Esophagus squamous epithelium (tissue), 5 donors: ENCODE results near the gene DBT. TPM values are rescaled to one million over a fixed set of nuclear protein-coding genes. Genes with fewer than 3 reads are reported as not detected.
"Not testable (repeated sequence)": the region's sequence is repeated elsewhere in the genome, so short reads cannot be mapped to it uniquely, and the experiment has no call there.

Source experiments
- DNase-seq: peaks from one replicate; lab custom pipeline; 2025; lab: John Stamatoyannopoulos, UW
- H3K27ac ChIP-seq, 4 donors: fragments of 200-600 bp; sonication (generic); one replicate each; pipeline ENCODE4 v1.5.1; 2016 to 2019; ENCODE audit warnings: mild to moderate bottlenecking in 1 of 4
- H3K27me3 ChIP-seq, 4 donors: fragments of 200-600 bp; sonication (generic); 1 replicate in 3 of 4; 2 replicates in 1 of 4; pipeline versions ENCODE4 v1.5.1 to v1.6.0; 2017 to 2021; ENCODE audit warnings: antibody characterized with exemption in 1 of 4
- H3K36me3 ChIP-seq, 3 donors: fragments of 200-600 bp; sonication (generic); one replicate each; pipeline ENCODE4 v1.5.1; 2016 to 2019
- H3K4me1 ChIP-seq, 3 donors: fragments of 200-600 bp; sonication (generic); one replicate each; pipeline ENCODE4 v1.5.1; 2017 to 2019
- H3K4me3 ChIP-seq, 4 donors: fragments of 200-600 bp; sonication (generic); 1 replicate in 3 of 4; 2 replicates in 1 of 4; pipeline ENCODE4 v1.5.1; 2016 to 2019; ENCODE audit warnings: mild to moderate bottlenecking in 2 of 4, moderate library complexity in 1 of 4
- H3K9me3 ChIP-seq, 3 donors: fragments of 200-600 bp; sonication (generic); one replicate each; pipeline ENCODE4 v1.5.1; 2016 to 2019
- CTCF ChIP-seq, 6 experiments: fragments of 450-650 bp in 4 of 6; fragments of 200-600 bp in 2 of 6; sonication (generic) in 2 of 6; IDR thresholded peaks; one replicate each; pipeline ENCODE4 v1.5.1; 2016 to 2019; ENCODE audit warnings: antibody characterized with exemption in 6 of 6, mild to moderate bottlenecking in 4 of 6, moderate library complexity in 4 of 6
- POLR2A ChIP-seq, 4 donors: fragments of 450-650 bp; IDR thresholded peaks; one replicate each; pipeline ENCODE4 v1.6.1; 2017; ENCODE audit warnings: antibody characterized with exemption in 4 of 4, mild to moderate bottlenecking in 4 of 4, moderate library complexity in 3 of 4
- WGBS, 2 donors: methylation state at CpG; one replicate each; pipeline ENCODE4 v1.1.5; 2018; 5-methylcytosine and 5-hydroxymethylcytosine counted together
- intact Hi-C: fragments of 100-400 bp; cut with DNase I; formaldehyde crosslinking; loops from one replicate; pipeline ENCODE4 v1.15.0; 2022
- total RNA-seq, 4 donors: library from RNA; depleted of rRNA; stranded (reverse); fragments of >200 nt; gene quantifications; one replicate each; pipeline ENCODE4 v1.1.0, GENCODE V29; 2016
- donor health status: DM: yes; HTN: yes; CAD: no.

DBT gene
- total RNA-seq: 1 to 10 TPM; 6.1 to 9.4 (median 6.8) TPM

GRCh38 chr1:100249537-100250257 is at the start of gene DBT:
DBT (minus strand) TSS chr1:100249834; CDS start chr1:100249820, 14 bp downstream.
- no peaks in the 10 kb centered on the region for H3K27me3 ChIP-seq
- peak; percentile 73 for DNase-seq
- H3K36me3 ChIP-seq: no peaks in the 10 kb centered on the region
- WGBS, 2 donors: 1% methylated on average over 16 to 25 of the region's 31 CpGs
- H3K27ac ChIP-seq: peak within 1 kb of the TSS; percentile 85 to 94 (median 91)
- no peaks in the 10 kb centered on the region for H3K9me3 ChIP-seq
- peaks cover 3 to 35% (median 12%) of the 10 kb centered on the region in 3 donors for H3K4me1 ChIP-seq
- intact Hi-C loops: no loop called here
- H3K4me3 ChIP-seq: peak within 1 kb of the TSS; percentile 66 to 87 (median 80)
- TF ChIP-seq POLR2A (IDR thresholded peaks at IDR 0.05): peak in 3 of 4 donors; percentile 67 to 82 (median 79)
- no peak for TF ChIP-seq CTCF (IDR thresholded peaks at IDR 0.05)

- no peaks in the 10 kb centered on the region for H3K4me1 ChIP-seq
- no peak for DNase-seq
- no peak overlapping the region for H3K27ac ChIP-seq
- 80 to 92% methylated on average over 4 of the region's 4 CpGs for WGBS, 2 donors
- intact Hi-C loops: no loop called here
- TF ChIP-seq POLR2A (IDR thresholded peaks at IDR 0.05) (no peak), CTCF (IDR thresholded peaks at IDR 0.05) (no peak)
- H3K27me3 ChIP-seq: no peaks in the 10 kb centered on the region
- H3K9me3 ChIP-seq: no peaks in the 10 kb centered on the region
- peaks cover 0 to 21% (median 0%) of the 10 kb centered on the region in 3 donors for H3K36me3 ChIP-seq
- H3K4me3 ChIP-seq: no peak overlapping the region
These were observed 48.9 kb upstream of the DBT start for GRCh38 chr1:100298512-100298911.

DNA sequence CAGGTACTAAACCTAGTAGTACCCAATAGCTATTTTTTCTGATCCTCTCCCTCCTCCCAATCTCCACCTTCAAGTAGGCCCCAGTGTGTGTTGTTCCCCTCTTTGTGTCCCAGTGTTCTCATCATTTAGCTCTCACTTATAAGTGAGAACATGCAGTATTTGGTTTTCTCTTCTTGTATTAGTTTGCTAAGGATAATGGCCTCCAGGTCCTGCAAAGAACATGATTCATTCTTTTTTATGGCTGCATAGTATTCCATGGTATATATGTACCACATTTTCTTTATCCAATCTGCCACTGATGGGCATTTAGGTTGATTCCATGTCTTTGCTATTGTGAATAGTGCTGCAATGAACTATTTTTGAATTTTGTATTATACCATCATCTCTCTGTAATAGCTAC is 47.4 kb upstream of the DBT start:
- DNase-seq, H3K27ac ChIP-seq, intact Hi-C loops, H3K9me3 ChIP-seq, H3K27me3 ChIP-seq, H3K4me1 ChIP-seq, H3K4me3 ChIP-seq: not testable (repeated sequence)
- H3K36me3 ChIP-seq: peaks cover 0 to 36% (median 0%) of the 10 kb centered on the region in 3 donors

- H3K27me3 ChIP-seq: no peaks in the 10 kb centered on the region
- peaks cover 0 to 44% (median 0%) of the 10 kb centered on the region in 3 donors for H3K36me3 ChIP-seq
- intact Hi-C loops: no loop called here
- no peaks in the 10 kb centered on the region for H3K9me3 ChIP-seq
- no peak for TF ChIP-seq CTCF (IDR thresholded peaks at IDR 0.05)
- TF ChIP-seq POLR2A (IDR thresholded peaks at IDR 0.05): no peak
- no peak overlapping the region for H3K4me3 ChIP-seq
- no peaks in the 10 kb centered on the region for H3K4me1 ChIP-seq
- 85 to 86% methylated on average over 8 of the region's 8 CpGs for WGBS, 2 donors
- DNase-seq: no peak
- no peak overlapping the region for H3K27ac ChIP-seq
These were observed 46.5 kb upstream of the DBT start for GRCh38 chr1:100296140-100296539.

GRCh38 chr1:100292711-100293110 is 43.1 kb upstream of the DBT start:
- WGBS, 2 donors: 18 to 60% methylated on average over 1 of the region's 1 CpG

More at GRCh38 chr1:100292711-100293110, 43.1 kb upstream of the DBT start:
- Histone ChIP-seq H3K27ac (no peak overlapping the region), H3K36me3 (peaks cover 0 to 79% (median 10%) of the 10 kb centered on the region in 3 donors), H3K9me3 (no peaks in the 10 kb centered on the region), H3K4me1 (no peaks in the 10 kb centered on the region), H3K4me3 (no peak overlapping the region), H3K27me3 (no peaks in the 10 kb centered on the region)
- TF ChIP-seq CTCF (IDR thresholded peaks at IDR 0.05) (no peak), POLR2A (IDR thresholded peaks at IDR 0.05) (no peak)
- no peak for DNase-seq
- intact Hi-C loops: no loop called here
